Gastroesophageal sphincter (tissue), 3 donors: Measurements from ENCODE around the gene CD19.

Experiments used
- POLR2A ChIP-seq, 2 donors: fragments of 450-650 bp; IDR thresholded peaks; one replicate each; pipeline ENCODE4 v1.6.1; 2017; ENCODE audit warnings: antibody characterized with exemption in 2 of 2, mild to moderate bottlenecking in 2 of 2, moderate library complexity in 1 of 2
- TF ChIP-seq, protein P1 (sequence below), 4 experiments: fragments of 200-600 bp in 2 of 4; fragments of 450-650 bp in 2 of 4; sonication (generic) in 1 of 4; IDR thresholded peaks; one replicate each; pipeline ENCODE4 v1.5.1; 2017 to 2019; ENCODE audit warnings: antibody characterized with exemption in 4 of 4, mild to moderate bottlenecking in 2 of 4, moderate library complexity in 2 of 4

- TF ChIP-seq, protein P1, sequence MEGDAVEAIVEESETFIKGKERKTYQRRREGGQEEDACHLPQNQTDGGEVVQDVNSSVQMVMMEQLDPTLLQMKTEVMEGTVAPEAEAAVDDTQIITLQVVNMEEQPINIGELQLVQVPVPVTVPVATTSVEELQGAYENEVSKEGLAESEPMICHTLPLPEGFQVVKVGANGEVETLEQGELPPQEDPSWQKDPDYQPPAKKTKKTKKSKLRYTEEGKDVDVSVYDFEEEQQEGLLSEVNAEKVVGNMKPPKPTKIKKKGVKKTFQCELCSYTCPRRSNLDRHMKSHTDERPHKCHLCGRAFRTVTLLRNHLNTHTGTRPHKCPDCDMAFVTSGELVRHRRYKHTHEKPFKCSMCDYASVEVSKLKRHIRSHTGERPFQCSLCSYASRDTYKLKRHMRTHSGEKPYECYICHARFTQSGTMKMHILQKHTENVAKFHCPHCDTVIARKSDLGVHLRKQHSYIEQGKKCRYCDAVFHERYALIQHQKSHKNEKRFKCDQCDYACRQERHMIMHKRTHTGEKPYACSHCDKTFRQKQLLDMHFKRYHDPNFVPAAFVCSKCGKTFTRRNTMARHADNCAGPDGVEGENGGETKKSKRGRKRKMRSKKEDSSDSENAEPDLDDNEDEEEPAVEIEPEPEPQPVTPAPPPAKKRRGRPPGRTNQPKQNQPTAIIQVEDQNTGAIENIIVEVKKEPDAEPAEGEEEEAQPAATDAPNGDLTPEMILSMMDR (IDR thresholded peaks at IDR 0.05), result no peak
- TF ChIP-seq POLR2A (IDR thresholded peaks at IDR 0.05), result no peak
Observed at GRCh38 chr16:28987170-28987853, 55.5 kb downstream of the CD19 start.
